SH-SY5Y (cell line): Measurements from ENCODE around the gene GNPTG.

ENCODE experiments used
- GATA2 ChIP-seq: IDR thresholded peaks from 2 replicates; pipeline ENCODE4 v1.6.1; 2011; ENCODE audit warnings: mild to moderate bottlenecking, low read depth, low read length
- GATA3 ChIP-seq: IDR thresholded peaks from 2 replicates; pipeline ENCODE4 v1.6.1; 2011; ENCODE audit warnings: low read depth, mild to moderate bottlenecking, low read length, moderate library complexity

- TF ChIP-seq GATA2 (no peak), GATA3 (no peak)
Observed at GRCh38 chr16:1408171-1408837, 56.6 kb downstream of the GNPTG start.
